ENCODE data around the gene LCAT. TPM values are rescaled to one million over a fixed set of nuclear protein-coding genes. Genes with fewer than 3 reads are reported as not detected.
A peak's percentile ranks its signal among the peaks of the same experiment; 100 is the strongest.
"Not testable (repeated sequence)": the region's sequence is repeated elsewhere in the genome, so short reads cannot be mapped to it uniquely, and the experiment has no call there.

The LCAT gene
- total RNA-seq, 4 donors from 2014 or later = 10.8 to 25.8 (median 15.9) TPM

DNA sequence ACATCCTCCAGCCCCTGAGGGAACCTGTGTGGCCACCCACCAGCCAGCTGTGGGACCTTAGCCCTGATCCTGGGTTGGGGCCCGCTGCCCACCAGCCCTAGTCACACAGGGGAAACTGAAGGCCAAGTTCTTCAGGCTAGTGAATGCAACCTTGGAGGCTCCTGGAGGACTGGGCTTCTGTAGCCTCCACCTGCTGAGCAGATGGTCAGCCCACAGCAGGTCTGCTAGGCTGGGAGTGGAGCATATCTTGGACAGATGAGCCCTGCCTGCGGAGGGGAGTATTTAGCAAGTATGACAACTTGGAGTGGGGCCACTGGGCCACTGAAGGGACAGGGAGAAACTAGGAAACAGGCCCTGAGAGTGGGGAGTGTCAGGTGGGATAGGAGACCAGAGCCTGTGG lies 32.3 kb upstream of the LCAT start:
- WGBS, 2 donors (ENCODE audit: low coverage in 1 of 2) = 100% methylated on average over 1 of the region's 2 CpGs; no CpG with 5 or more reads in 1 of the 2 donors
- H3K36me3 ChIP-seq = no peaks in the 10 kb centered on the region

DNA sequence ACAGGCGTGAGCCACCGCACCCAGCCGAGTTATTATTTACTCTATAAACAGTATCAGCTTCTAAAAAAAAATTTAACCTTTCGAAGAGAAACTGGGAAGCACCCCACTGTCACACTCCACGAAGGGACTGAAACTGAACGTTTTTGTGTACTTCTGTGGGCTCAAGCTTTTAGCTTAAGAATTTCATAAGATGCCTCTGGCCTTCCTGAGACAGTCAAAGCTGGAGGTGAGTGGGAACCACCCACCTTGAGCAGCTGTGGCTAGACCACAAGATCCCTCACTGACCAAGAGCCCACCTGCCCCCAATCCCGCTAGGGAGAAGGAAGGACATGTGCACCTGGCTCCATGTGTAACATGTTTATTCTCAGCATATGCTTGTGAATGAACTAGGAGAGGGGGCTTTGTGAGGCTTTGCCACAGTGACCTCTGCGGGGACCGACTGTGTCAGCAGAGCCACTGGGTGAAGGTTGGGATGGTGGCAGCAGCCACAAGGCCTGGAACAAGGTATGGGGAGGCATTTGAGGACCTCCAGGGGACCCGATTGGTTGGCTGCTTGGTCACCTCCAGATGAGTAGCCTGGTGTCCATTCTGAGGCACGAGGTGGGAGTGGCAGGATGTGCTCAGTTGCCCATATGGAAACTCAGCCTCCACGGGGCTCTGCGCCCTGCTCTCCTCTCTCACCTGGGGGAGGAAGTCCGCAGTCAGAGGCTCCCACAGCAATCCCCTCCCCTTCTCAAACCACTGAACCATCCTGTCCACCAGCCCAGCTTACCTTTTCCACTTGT lies 31.6 kb upstream of the LCAT start:
- Histone ChIP-seq H3K4me1 (no peaks in the 10 kb centered on the region), H3K27ac (no peak overlapping the region), H3K4me3 (no peak overlapping the region), H3K36me3 (no peaks in the 10 kb centered on the region), H3K27me3 (peaks cover 19% of the 10 kb centered on the region), H3K9me3 (no peaks in the 10 kb centered on the region)
- 68 to 81% methylated on average over 4 to 11 of the region's 14 CpGs for WGBS, 2 donors (ENCODE audit: low coverage in 1 of 2)
- no peak for ATAC-seq
- no peak for TF ChIP-seq POLR2A (IDR thresholded peaks at IDR 0.05)
- TF ChIP-seq POLR2AphosphoS5 (IDR thresholded peaks at IDR 0.05) = no peak
- TF ChIP-seq, protein P1, sequence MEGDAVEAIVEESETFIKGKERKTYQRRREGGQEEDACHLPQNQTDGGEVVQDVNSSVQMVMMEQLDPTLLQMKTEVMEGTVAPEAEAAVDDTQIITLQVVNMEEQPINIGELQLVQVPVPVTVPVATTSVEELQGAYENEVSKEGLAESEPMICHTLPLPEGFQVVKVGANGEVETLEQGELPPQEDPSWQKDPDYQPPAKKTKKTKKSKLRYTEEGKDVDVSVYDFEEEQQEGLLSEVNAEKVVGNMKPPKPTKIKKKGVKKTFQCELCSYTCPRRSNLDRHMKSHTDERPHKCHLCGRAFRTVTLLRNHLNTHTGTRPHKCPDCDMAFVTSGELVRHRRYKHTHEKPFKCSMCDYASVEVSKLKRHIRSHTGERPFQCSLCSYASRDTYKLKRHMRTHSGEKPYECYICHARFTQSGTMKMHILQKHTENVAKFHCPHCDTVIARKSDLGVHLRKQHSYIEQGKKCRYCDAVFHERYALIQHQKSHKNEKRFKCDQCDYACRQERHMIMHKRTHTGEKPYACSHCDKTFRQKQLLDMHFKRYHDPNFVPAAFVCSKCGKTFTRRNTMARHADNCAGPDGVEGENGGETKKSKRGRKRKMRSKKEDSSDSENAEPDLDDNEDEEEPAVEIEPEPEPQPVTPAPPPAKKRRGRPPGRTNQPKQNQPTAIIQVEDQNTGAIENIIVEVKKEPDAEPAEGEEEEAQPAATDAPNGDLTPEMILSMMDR (IDR thresholded peaks at IDR 0.05) = no peak
- no peak for TF ChIP-seq EP300 (IDR thresholded peaks at IDR 0.05)

More for the DNA sequence above, 32.3 kb upstream of the LCAT start:
- TF ChIP-seq EP300 (IDR thresholded peaks at IDR 0.05) = no peak
- TF ChIP-seq POLR2AphosphoS5 (IDR thresholded peaks at IDR 0.05) = no peak
- no peak for TF ChIP-seq POLR2A (IDR thresholded peaks at IDR 0.05)
- TF ChIP-seq, protein P1 (IDR thresholded peaks at IDR 0.05) = no peak
- no peak for ATAC-seq
- peaks cover 26% of the 10 kb centered on the region for H3K27me3 ChIP-seq
- H3K4me1 ChIP-seq = no peaks in the 10 kb centered on the region
- no peaks in the 10 kb centered on the region for H3K9me3 ChIP-seq
- H3K27ac ChIP-seq = no peak overlapping the region
- H3K4me3 ChIP-seq = no peak overlapping the region

DNA sequence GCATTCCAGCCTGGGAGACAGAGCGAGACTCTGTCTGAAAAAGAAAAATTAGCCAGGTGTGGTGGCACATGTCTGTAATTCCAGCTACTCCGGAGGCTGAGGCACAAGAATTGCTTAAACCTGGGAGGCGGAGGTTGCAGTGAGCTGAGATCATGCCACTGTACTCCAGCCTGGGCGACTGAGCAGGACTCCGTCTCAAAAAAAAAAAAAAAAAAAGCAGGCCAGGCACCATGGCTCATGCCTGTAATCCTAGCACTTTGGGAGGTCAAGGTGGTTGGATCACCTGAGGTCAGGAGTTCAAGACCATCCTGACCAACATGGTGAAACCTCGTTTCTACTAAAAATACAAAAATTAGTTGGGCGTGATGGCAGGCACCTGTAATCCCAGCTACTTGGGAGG lies 28.4 kb upstream of the LCAT start:
- 94 to 100% methylated on average over 4 to 6 of the region's 7 CpGs for WGBS, 2 donors (ENCODE audit: low coverage in 1 of 2)
- not testable (repeated sequence) for ATAC-seq, H3K9me3 ChIP-seq, H3K27ac ChIP-seq, H3K27me3 ChIP-seq, H3K36me3 ChIP-seq, H3K4me3 ChIP-seq
- H3K4me1 ChIP-seq = peaks cover 0 to 10% (median 0%) of the 10 kb centered on the region in 3 donors

DNA sequence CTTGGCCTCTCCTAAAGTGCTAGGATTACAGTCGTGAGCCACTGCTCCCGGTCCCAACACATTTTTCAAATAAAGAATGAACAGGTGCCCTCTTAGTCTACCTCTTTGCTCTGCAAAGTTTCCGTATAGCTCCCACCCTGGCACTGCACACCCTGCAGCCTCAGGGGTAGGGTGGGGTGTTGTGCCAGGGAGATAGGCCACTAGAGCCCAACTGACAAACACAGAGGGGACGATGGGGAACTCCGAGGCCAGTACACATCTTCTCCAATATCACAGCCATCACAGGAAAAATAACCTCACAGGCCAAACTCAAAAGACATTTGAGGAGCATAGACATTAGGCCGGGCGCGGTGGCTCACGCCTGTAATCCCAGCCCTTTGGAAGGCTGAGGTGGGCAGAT lies 27.2 kb upstream of the LCAT start:
- 83% methylated on average over 1 of the region's 9 CpGs; no CpG with 5 or more reads in 1 of the 2 donors for WGBS, 2 donors (ENCODE audit: low coverage in 1 of 2)
- peaks cover 0 to 22% (median 10%) of the 10 kb centered on the region in 3 donors for H3K4me1 ChIP-seq
- no peaks in the 10 kb centered on the region for H3K36me3 ChIP-seq
- H3K9me3 ChIP-seq = no peaks in the 10 kb centered on the region
- H3K4me3 ChIP-seq = no peak overlapping the region
- H3K27ac ChIP-seq = no peak overlapping the region
- TF ChIP-seq POLR2AphosphoS5 (IDR thresholded peaks at IDR 0.05) (no peak), POLR2A (IDR thresholded peaks at IDR 0.05) (no peak), EP300 (IDR thresholded peaks at IDR 0.05) (no peak)
- TF ChIP-seq, protein P1 (IDR thresholded peaks at IDR 0.05) = no peak
- ATAC-seq = no peak
- no peaks in the 10 kb centered on the region for H3K27me3 ChIP-seq

DNA sequence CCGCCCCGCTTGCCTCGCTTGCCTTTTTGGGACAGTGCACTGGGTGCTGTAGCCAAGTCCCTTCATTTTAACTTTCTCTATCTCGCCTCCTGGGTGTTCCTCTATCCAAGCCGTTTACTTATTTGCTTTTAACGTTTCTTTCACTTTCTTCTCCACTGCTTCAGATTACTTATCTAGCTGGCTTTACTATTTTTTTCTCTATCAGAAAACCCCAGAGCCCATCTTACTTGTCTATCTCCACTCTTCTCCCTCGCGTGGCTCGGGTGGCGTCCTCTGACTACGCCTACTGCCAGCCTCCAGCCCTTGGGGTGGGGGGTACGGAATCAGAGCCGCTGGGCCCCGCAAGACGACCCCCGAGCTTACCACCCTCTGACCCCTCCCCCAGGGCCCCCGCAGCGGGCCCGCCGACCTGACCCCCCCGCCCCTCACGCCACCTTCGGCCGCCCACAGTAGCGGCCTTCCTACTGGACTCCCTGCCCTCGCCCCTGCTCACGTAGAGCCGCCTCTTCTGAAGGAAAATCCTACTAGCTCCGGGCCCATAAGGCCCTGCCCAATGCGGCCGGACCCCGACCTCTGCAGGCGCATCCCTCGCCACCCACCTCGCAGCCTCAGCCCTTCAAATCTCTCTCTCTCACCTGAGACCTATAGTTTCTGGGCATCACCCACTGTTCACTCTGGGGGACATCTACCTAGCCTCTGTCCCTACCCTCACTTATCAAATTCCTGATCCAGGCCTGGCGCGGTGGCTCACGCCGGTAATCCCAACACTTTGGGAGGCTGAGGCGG lies 25.5 kb upstream of the LCAT start:
- no peak for ATAC-seq
- Histone ChIP-seq H3K4me3 (peak overlapping the region; percentile 65 to 99), H3K4me1 (peaks cover 0 to 39% (median 25%) of the 10 kb centered on the region in 3 donors)

More for the DNA sequence above, 25.5 kb upstream of the LCAT start:
- H3K9me3 ChIP-seq = no peaks in the 10 kb centered on the region
- TF ChIP-seq POLR2AphosphoS5 (IDR thresholded peaks at IDR 0.05) (no peak), POLR2A (IDR thresholded peaks at IDR 0.05) (no peak), EP300 (IDR thresholded peaks at IDR 0.05) (no peak)
- TF ChIP-seq, protein P1 (IDR thresholded peaks at IDR 0.05) = no peak
- peak overlapping the region; percentile 87 to 100 (median 99) for H3K27ac ChIP-seq
- no peaks in the 10 kb centered on the region for H3K36me3 ChIP-seq
- no peaks in the 10 kb centered on the region for H3K27me3 ChIP-seq
- WGBS, 2 donors (ENCODE audit: low coverage in 1 of 2) = 5 to 28% methylated on average over 10 to 22 of the region's 40 CpGs

All from gastroesophageal sphincter (tissue), 4 donors.